Measurements from ENCODE around the gene NEK4.

NEK4 gene

GRCh38 chr3:52792961-52793695 lies 22.4 kb upstream of the NEK4 start:
- no peak for DNase-seq (ENCODE audit: low spot score)

DNA sequence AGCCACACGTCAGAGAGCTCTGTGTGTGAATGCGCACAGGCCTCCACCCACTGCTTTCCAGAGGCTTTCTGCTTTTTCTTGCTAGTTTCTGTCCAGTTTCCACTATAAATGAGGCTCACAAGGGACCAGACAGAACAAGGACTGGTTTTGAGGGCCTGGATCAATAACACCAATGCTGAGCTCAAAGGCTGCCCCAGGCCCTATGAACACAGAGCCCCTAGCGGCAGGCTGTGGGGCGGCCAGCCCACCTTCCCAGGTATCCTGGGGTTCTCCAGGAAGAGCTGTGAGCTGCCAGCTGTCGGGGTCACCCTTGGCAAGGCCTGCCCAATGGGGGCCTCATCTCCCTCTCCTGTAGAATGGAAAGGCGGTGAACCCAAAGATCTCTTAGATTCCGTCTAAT lies 21.7 kb upstream of the NEK4 start:
- peak; percentile 74 for DNase-seq (ENCODE audit: low spot score)

DNA sequence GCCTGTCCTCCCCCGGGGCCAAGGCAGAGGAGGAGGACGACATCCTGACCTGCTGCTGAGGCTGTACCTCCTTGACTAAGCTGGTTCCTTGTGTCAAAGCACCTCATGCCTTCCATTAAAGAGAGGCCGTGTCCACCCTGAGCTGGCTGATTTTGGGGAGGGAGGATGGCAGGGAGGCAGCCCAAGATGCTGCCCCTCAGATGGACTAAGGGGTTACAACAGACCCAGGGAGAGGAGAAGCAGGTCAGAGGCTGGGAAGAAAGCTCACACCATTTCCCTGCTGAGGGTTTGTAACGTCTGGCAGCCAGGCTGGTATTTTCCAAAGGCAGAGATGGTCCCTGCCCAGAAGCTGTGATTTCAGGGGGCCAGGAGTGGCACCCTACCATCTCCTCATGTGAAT lies 21.2 kb upstream of the NEK4 start:
- no peak for DNase-seq (ENCODE audit: low spot score)

DNA sequence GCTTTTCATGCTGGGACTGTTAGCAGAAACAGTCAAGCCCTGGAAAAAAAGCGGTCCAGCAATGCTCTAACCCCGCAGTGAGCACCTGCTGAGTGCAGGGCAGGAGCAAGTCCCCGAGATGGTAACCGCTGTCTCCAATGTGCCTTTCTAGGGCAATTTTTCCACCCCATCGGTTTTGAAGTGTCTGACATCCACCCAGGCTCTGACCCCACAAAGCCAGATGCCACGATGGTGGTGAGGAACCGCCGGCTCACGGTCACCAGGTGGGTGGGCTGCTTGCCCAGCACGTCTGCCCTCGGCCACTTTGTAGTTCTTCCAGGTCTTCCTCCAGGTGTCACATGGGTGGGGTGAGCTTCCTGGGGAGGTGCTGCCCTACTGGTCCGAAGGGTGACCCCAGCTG lies 20.6 kb upstream of the NEK4 start:
- DNase-seq (ENCODE audit: low spot score) = no peak

GRCh38 chr3:52790741-52791140 lies 20.0 kb upstream of the NEK4 start:
- DNase-seq (ENCODE audit: low spot score) = no peak

DNA sequence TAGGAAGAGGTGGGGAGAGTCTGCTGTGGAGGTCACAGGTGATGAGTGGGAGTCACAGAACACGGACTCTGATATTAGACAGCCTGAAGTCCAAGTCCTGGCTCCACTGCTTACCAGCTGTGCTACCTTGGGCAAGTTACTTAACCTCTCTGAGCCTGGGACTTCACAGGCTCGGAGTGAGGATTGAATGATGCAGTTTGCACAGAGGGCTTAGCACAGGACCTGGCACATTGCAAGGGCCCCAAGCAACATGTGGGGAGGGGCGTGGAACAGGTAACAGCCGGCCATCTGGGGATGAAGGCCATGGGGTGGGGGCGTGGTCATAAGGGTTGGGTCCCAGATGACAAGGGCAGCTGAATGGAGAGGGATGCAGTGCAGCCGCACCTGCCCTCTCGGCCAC lies 19.6 kb upstream of the NEK4 start:
- no peak for DNase-seq (ENCODE audit: low spot score)

DNA sequence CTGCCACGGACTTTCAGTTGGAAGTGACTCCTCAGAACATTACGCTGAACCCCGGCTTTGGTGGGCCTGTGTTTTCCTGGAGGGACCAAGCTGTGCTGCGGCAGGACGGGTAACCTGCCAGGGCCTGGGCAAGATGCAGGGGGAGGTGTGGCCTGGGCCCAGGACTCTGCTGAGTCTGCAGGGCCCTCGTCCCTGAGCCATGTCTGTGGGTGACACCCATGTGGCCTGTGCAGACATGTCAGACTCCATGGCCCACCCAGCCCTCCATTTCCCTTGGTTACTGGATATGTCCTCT lies 19.0 kb upstream of the NEK4 start:
- no peak for DNase-seq (ENCODE audit: low spot score)

DNA sequence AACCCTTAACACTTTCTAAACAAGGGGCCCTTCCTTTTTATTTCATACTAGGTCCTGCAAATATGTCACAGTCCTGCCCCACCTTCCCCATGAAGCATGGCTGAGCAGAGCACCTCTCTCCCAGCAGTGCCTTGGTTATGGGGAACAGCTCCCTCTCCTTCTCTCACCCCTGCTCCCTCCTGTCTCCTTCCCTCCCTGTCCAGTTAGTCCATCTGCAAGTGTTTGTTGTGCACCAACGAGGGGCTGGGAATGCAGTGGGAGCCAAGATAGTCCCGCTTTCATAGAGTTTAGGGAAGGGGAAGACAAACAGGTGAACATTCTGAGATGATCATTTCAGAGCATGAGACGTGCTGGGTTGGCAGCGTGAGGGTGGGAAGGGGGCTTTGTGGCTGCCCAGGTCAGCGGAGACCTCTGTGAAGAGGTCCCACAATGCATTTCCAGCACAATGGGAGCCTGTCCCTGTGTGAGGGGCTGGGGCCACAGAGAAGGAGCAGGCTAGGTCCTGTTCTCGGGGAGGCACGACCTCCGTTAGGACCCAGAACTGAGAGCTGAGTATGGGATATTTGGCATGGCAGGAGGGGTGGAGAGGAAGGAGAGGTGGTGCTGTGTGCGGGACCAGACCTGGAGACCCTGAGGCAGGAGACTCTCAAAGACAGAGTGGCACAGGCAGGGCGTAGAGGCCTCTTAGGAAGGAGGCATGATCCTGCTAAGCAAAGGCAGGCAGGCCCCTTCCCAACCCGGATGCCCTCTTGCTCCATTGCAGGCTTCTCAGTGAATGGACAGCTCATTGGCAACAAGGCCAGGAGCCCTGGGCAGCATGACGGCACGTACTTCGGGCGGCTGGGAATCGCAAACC lies 18.4 kb upstream of the NEK4 start:
- DNase-seq (ENCODE audit: low spot score) = no peak

GRCh38 chr3:52787672-52788625 lies 17.2 kb upstream of the NEK4 start:
- DNase-seq (ENCODE audit: low spot score) = no peak

DNA sequence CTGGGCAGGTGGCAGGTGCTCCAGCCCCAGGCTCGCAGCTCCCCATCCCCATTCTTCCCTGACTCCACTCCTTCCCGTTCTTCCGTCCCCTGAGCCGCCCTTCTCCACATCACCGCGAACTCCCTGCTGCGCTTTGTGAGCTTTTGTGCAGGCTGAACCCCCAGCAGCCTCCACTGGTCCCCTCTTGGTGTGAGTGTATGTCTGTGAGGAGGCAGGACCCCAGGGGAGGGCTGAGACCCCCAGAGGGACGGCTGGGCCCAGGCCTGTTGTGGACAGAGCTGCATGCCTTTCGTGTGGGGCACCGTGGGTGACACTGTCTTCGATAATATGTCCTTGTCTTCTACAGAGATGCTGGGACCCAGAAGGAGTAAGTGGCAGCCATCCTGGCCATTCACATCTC lies 16.5 kb upstream of the NEK4 start:
- DNase-seq (ENCODE audit: low spot score) = no peak

DNA sequence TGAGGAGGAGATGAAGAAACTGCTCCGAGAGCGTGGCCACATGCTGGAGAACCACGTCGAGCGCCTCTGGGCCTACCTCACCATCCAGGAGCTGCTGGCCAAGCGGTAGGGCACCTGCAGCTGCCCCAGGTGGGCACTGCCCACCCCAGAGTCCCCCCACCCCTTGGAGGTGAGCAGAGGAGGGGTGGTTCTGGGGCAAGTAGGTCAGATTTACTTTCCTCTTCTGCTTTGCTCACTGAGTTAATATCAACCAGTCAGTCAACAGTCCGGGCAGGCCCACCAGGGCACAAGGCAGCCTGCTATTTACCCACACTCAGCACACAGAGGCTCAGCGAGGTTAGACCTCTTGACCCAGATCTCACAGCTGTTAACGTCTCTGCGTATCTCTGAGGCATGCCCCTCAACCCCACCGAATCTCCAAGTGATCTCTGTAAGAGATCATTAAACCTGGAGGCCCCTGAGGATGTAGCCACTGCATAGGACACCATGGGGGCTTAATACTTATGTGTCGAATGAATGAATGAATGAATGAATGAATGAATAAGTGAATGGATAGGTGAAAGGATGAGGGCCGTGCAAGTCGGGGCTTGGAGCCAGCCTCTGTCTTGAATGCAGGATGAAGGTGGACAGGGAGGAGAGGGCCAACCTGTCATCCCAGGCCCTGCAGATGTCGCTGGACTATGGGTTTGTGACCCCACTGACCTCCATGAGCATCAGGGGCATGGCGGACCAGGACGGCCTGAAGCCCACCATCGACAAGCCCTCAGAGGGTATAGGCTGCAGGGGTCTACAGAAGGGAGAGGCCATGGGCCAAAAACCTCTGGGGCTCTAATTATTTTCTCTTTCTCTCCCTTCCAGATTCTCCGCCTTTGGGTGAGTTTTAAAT lies 15.8 kb upstream of the NEK4 start:
- DNase-seq (ENCODE audit: low spot score) = no peak

DNA sequence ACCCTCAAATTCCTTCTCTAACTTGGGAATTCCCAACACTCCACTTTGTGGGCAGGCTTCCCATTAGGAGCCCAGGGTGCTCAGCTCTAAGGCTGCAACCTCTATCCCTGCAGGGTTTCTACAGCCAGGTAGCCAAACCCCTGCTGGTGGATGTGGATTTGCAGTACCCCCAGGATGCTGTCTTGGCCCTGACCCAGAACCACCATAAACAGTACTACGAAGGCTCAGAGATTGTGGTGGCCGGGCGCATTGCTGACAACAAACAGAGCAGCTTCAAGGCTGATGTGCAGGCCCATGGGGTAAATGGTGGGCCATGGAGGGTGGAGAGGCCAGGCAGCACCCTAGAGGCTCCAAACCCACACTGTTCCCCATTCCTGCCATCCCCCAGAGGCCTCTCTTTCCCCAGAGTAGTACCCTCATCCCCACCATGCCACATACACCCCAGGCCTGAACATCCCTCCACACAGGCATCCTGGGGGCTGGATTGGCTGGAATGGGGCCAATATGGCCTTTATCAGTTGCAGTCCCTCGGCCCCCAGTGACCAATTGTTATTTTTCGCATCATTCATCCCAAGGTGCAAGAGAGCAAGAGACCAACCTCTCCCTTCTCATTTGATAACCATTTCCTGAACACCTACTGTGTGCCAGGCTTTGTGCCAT lies 14.3 kb upstream of the NEK4 start:
- no peak for DNase-seq (ENCODE audit: low spot score)

- DNase-seq (ENCODE audit: low spot score) = no peak
Observed at GRCh38 chr3:52784021-52784621, 13.4 kb upstream of the NEK4 start.

DNA sequence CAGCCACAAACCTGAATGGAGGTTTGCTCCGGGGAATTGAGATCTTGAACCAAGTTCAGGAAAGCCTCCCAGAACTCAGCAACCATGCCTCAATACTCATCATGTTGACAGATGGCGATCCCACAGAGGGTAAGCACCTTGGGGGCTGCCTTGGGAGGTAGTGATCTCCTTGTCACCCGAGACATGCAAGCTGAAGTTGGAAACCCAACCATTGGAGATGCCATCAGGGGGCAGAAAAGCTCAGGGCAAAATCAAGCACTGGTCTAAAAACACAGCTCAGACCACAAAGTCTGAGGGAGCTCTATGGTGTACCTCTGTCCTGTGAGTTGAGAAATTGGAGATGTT lies 12.4 kb upstream of the NEK4 start:
- no peak for DNase-seq (ENCODE audit: low spot score)

DNA sequence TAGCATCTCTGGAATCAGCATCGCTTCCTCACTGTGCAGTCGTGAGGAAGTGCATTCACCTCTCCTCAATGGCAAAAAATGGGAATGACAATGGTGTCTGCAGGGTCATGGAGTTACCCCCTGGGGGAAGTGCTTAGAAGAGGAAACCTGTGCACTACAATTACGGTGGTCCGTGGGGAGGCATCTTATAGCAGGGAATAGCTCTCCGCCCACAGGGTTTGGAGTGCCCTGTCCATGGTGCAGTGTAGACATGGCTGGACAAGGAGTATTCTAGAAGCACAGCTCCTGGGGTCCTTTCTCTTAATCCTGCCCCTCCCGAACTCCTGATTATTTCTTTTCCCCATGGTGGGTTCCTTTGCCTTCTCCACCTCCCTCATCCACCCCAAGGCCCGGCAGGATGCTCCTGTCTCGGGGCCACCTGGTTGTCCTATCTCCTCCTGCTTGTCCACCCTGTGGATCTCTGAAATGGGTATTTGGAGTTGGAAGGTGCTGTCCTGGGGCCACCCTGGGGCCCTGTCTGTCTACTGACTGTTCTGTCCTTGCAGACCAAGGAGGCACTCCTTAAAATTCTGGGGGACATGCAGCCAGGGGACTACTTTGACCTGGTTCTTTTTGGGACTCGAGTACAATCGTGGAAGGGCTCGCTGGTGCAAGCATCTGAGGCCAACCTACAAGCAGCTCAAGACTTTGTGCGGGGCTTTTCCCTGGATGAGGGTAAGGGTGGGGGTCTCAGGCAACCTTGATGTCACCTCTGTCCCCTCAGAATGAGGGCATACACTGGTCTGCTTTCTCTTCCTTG lies 11.9 kb upstream of the NEK4 start:
- no peak for DNase-seq (ENCODE audit: low spot score)

DNA sequence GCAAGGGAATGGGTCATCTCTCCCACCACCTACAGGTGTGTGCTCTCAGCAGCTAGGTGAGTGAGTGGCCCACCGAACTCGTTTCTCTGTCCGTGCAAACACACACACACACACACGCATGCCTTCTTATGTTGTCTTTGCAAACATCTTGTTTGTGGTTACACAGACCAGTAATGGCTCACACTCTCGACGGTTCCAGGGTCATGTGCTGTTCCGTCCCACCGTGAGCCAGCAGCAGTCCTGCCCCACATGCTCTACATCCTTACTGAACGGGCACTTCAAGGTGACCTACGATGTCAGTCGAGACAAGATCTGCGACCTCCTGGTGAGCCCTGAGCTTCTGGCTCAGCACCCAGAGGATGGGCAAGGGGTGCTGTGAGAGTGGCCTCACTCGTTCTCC lies 11.0 kb upstream of the NEK4 start:
- no peak for DNase-seq (ENCODE audit: low spot score)

DNA sequence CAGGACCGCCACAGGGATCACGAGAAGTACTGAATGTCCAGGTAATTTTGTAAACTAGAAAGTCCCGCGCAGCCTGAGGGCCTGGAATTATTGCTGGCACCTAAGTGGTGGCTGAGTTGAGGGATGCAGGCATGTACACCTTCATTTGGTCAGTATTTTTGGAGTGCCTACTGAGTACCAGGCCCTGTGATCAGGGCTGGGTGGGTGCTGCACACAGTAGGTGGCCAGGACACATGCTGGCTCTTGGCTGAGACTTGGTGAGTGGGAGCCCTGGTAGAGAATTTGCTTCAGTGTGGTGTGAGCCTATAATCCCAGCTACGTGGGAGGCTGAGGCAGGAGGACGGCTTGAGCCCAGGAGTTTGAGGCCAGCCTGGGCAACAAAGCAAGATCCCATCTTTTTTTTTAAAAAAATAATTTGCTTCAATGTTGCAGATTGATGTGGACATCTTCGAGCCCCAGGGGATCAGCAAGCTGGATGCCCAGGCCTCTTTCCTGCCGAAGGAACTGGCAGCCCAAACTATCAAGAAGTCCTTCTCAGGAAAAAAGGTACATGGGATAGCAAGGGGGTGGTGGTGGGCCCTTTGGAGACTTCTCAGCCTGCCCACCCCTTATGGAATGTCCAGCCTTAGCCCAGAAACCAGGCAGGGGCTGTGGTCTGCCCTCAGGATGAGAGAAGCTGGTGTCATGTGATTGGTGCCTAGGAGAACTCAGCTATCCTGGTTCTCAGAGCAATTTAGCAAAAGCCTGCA lies 9.3 kb upstream of the NEK4 start:
- DNase-seq (ENCODE audit: low spot score) = no peak

DNA sequence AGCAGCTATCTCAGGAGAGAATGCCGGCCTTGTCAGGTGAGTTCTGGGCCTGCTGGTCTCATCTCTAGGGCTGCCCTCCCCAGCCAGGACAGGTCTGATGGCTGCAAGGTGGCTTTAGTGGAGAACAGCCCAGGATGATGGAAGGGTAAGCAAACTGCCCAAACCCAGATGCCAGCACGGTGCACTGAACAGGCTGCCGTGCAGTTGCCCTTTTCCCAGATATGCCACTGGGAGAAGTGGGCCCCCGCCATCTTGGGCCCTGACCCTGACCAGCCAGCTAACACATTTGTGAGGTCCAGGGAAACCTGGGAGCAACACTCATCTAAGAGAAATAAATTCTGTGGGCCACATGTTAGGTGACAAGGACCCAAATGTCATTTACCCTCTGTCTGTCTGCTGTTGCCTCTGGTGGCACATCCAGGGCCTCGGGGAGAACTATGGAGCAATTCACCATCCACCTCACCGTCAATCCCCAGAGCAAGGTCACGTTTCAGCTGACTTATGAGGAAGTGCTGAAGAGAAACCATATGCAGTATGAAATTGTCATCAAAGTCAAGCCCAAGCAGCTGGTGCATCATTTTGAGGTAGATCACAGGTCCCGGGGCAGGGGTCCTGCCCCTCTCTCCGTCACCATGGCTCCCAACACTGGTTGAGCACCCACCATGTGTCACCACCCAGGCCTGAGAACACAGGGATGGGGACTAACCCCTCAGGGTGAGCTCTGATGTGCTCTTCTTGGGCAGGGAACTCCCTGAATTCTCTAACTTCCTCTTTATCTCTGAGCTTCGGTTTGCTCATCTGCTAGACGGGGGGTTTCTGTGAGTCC lies 8.5 kb upstream of the NEK4 start:
- no peak for DNase-seq (ENCODE audit: low spot score)
